K562 (cell line): ENCODE measurements around the gene TRMT2A. TPM values are rescaled to one million over a fixed set of nuclear protein-coding genes. Genes with fewer than 3 reads are reported as not detected.

Source experiments
- ELF4 ChIP-seq: fragments of 450-650 bp; formaldehyde crosslinking; IDR thresholded peaks from 2 replicates; pipeline ENCODE4 v1.4.0; 2022; ENCODE audit warnings: missing genetic modification characterization
- ESRRB ChIP-seq: fragments of 250-450 bp; sonication (Bioruptor Pico); IDR thresholded peaks from 2 replicates; pipeline ENCODE4 v1.5.0; 2020; ENCODE audit warnings: mild to moderate bottlenecking, moderate library complexity, borderline replicate concordance
- HNRNPL ChIP-seq: fragments of 200-400 bp; formaldehyde crosslinking; IDR thresholded peaks from 2 replicates; pipeline ENCODE4 v1.6.1; 2017; ENCODE audit warnings: low read depth, mild to moderate bottlenecking, low read length
- MAZ ChIP-seq, 2 experiments: fragments of 450-650 bp in 1 of 2; sonication (generic) in 1 of 2; formaldehyde crosslinking; IDR thresholded peaks in 1 of 2; conservative IDR thresholded peaks in 1 of 2; 2 replicates each; pipeline versions ENCODE4 v1.4.0 to v1.5.0; 2020; ENCODE audit warnings: mild to moderate bottlenecking in 1 of 2, missing genetic modification reagents in 1 of 2
- NFE2 ChIP-seq: IDR thresholded peaks from 2 replicates; pipeline ENCODE4 v1.6.1; 2014; ENCODE audit warnings: antibody characterized with exemption, low read depth
- PHB ChIP-seq: fragments of 250-450 bp; sonication (Bioruptor Pico); IDR thresholded peaks from 2 replicates; pipeline ENCODE4 v1.5.0; 2021
- ZNF408 ChIP-seq: fragments of 250-450 bp; sonication (Bioruptor Pico); IDR thresholded peaks from 2 replicates; pipeline ENCODE4 v1.4.0; 2020; ENCODE audit warnings: low read depth, mild to moderate bottlenecking, moderate library complexity
- ZNF589 ChIP-seq: fragments of 200-800 bp; sonication (Bioruptor generic); IDR thresholded peaks from 2 replicates; pipeline ENCODE4 v1.6.1; 2016; ENCODE audit warnings: low read depth, missing genetic modification characterization, missing compliant biosample characterization
- ZNF830 ChIP-seq: fragments of 250-450 bp; sonication (Bioruptor Pico); IDR thresholded peaks from 2 replicates; pipeline ENCODE4 v1.5.0; 2021; ENCODE audit warnings: mild to moderate bottlenecking
- polyA plus RNA-seq, 8 experiments: library from polyadenylated mRNA; depleted of rRNA in 4 of 8; stranded (reverse) in 5 of 8; unstranded in 3 of 8; fragments of >200 nt; fragmentation: Nextera tagmentation in 2 of 8; fragmentation: Illumina TruSeq in 1 of 8; extraction: Ambion mirVana in 2 of 8; extraction: Trizol in 1 of 8; gene quantifications; 2 replicates each; pipeline versions ENCODE4 v1.2.1 to v1.2.3, GENCODE V29; 2011 to 2014; ENCODE audit warnings: inconsistent platforms in 1 of 8, missing spikeins in 1 of 8
- total RNA-seq, 7 experiments: library from RNA; depleted of rRNA in 6 of 7; stranded (reverse); fragments of >200 nt in 6 of 7; fragmentation: Illumina TruSeq in 2 of 7; extraction: Trizol in 2 of 7; gene quantifications; 2 replicates each; pipeline versions ENCODE4 v1.2.1 to v1.2.3, GENCODE V29; 2011 to 2021; ENCODE audit warnings: low replicate concordance in 1 of 7
- TF ChIP-seq, protein P1 (sequence below): fragments of 450-650 bp; IDR thresholded peaks from one replicate; pipeline ENCODE4 v1.6.1; 2018; ENCODE audit warnings: mild to moderate bottlenecking, moderate library complexity; ENCODE audit not compliant: partially characterized antibody

The TRMT2A gene
- total and polyA plus RNA-seq, 9 of the 15 experiments (the other 6 are each of a cell fraction or from before 2014, with no cell fraction given): 1.6 to 265 (median 140) TPM

DNA sequence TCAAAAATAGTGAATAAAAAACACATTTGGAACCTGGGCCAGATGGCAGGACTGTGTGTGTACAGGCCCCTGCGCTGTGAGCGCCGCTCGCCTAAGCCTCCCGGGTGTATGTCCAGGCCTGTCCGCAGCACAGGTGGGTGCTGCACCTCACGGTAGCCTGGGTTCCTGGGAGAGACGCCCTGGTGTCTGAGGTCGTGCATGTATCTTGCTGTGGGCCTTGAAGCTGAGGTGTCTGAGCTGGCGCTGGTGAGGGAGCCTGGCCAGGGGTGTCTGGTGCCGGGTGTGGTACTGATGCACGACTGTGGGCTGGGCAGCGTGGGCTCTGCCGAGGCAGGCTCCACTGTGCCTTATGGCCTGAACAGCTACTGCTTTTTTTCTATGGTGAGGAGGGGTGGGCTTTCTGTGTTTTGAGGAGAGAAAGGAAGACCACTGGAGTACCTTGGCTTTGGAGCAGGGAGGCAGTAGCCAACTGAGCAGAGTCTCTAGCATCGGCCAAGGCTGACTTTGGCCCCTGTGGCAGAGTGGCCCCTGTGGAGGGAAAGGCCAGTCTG lies 10.4 kb upstream of the TRMT2A start (continued):
- TF ChIP-seq HNRNPL (peak; percentile 9; the same call in 1 of the 2 replicates), ESRRB (CRISPR knock-in tag) (no peak), PHB (CRISPR knock-in tag) (0 out of 2 replicates have a peak, but pooled peaks have one; percentile 13), ELF4 (CRISPR knock-in tag) (peak; percentile 83; the same call in 1 of the 2 replicates), NFE2 (no peak), ZNF408 (CRISPR knock-in tag) (0 out of 2 replicates have a peak, but pooled peaks have one; percentile 46), MAZ (CRISPR knock-in tag; conservative IDR thresholded peaks at IDR 0.05 in 1 of 2, IDR thresholded peaks at IDR 0.05 in 1 of 2) (0 out of 4 replicates have a peak, but pooled peaks of 1 of the 2 experiments have one; percentile 43), ZNF830 (CRISPR knock-in tag) (peak; percentile 82; the same call in 1 of the 2 replicates), ZNF589 (CRISPR knock-in tag) (no peak)
- TF ChIP-seq, protein P1, sequence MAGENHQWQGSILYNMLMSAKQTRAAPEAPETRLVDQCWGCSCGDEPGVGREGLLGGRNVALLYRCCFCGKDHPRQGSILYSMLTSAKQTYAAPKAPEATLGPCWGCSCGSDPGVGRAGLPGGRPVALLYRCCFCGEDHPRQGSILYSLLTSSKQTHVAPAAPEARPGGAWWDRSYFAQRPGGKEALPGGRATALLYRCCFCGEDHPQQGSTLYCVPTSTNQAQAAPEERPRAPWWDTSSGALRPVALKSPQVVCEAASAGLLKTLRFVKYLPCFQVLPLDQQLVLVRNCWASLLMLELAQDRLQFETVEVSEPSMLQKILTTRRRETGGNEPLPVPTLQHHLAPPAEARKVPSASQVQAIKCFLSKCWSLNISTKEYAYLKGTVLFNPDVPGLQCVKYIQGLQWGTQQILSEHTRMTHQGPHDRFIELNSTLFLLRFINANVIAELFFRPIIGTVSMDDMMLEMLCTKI: no peak
